WTC11 (cell line): Measurements from ENCODE around the gene PLEKHA3. TPM values are rescaled to one million over a fixed set of nuclear protein-coding genes. Genes with fewer than 3 reads are reported as not detected.

ENCODE experiments used
- ATAC-seq: fragments of 200-7000 bp; cut with Tn5 transposase; 2 replicates; pipeline ENCODE4 v1.10.0; 2021; ENCODE audit warnings: mild to moderate bottlenecking, moderate library complexity
- CTCF ChIA-PET: fragments of 300-600 bp; sonication (Branson Sonifier 250); formaldehyde crosslinking; loops from one replicate; lab custom pipeline; 2021; ENCODE audit warnings: antibody characterized with exemption; lab: Charles Lee
- POLR2A ChIA-PET: fragments of 350-600 bp; sonication (Branson Sonifier 250); formaldehyde crosslinking; loops from one replicate; lab custom pipeline; 2021; ENCODE audit warnings: antibody characterized with exemption; lab: Charles Lee
- DNase-seq: peaks from one replicate; pipeline ENCODE4 v3.0.0; 2021; ENCODE audit warnings: low spot score
- H3K27ac Mint-ChIP-seq: 2 replicates; pipeline ENCODE4 v1.8.0; 2021; ENCODE audit warnings: mixed read lengths
- H3K27me3 Mint-ChIP-seq: 2 replicates; pipeline ENCODE4 v1.8.0; 2021; ENCODE audit warnings: low read depth, mild to moderate bottlenecking, moderate library complexity, mixed read lengths
- H3K36me3 Mint-ChIP-seq: 2 replicates; pipeline ENCODE4 v1.8.0; 2021; ENCODE audit warnings: mixed read lengths
- H3K4me1 Mint-ChIP-seq: 2 replicates; pipeline ENCODE4 v1.8.0; 2022; ENCODE audit warnings: mixed read lengths
- H3K4me3 Mint-ChIP-seq: 2 replicates; pipeline ENCODE4 v1.8.0; 2021; ENCODE audit warnings: mild to moderate bottlenecking, moderate library complexity, mixed read lengths
- H3K9me3 Mint-ChIP-seq: 2 replicates; pipeline ENCODE4 v1.8.0; 2021; ENCODE audit warnings: mixed read lengths
- AFF4 ChIP-seq: sonication (generic); formaldehyde crosslinking; IDR thresholded peaks from 2 replicates; pipeline ENCODE4 v1.8.1; 2023; ENCODE audit warnings: mild to moderate bottlenecking, missing genetic modification reagents, borderline replicate concordance
- CREM ChIP-seq: sonication (generic); formaldehyde crosslinking; IDR thresholded peaks from 2 replicates; pipeline ENCODE4 v1.8.1; 2022; ENCODE audit warnings: mild to moderate bottlenecking, missing genetic modification reagents, moderate library complexity
- E2F5 ChIP-seq: sonication (generic); formaldehyde crosslinking; IDR thresholded peaks from 2 replicates; pipeline ENCODE4 v1.8.1; 2022; ENCODE audit warnings: mild to moderate bottlenecking, moderate library complexity, missing genetic modification reagents
- HMGA2 ChIP-seq: fragments of 250-450 bp; sonication (Bioruptor Pico); IDR thresholded peaks from 2 replicates; pipeline ENCODE4 v1.4.0; 2021; ENCODE audit warnings: mild to moderate bottlenecking, moderate library complexity
- IRF2 ChIP-seq: sonication (generic); formaldehyde crosslinking; IDR thresholded peaks from 2 replicates; pipeline ENCODE4 v1.8.0; 2022; ENCODE audit warnings: low read depth, missing genetic modification reagents, borderline replicate concordance
- NFATC4 ChIP-seq: fragments of 250-450 bp; sonication (Bioruptor Pico); IDR thresholded peaks from 2 replicates; pipeline ENCODE4 v1.9.0; 2021; ENCODE audit warnings: mild to moderate bottlenecking
- NR1H2 ChIP-seq: sonication (generic); formaldehyde crosslinking; IDR thresholded peaks from 2 replicates; pipeline ENCODE4 v1.9.0; 2021; ENCODE audit warnings: mild to moderate bottlenecking, moderate library complexity, missing genetic modification reagents
- TEAD4 ChIP-seq: sonication (generic); formaldehyde crosslinking; IDR thresholded peaks from 2 replicates; pipeline ENCODE4 v1.8.0; 2022; ENCODE audit warnings: mild to moderate bottlenecking, missing genetic modification reagents
- USF2 ChIP-seq: sonication (generic); formaldehyde crosslinking; IDR thresholded peaks from 2 replicates; pipeline ENCODE4 v1.8.1; 2023; ENCODE audit warnings: mild to moderate bottlenecking, missing genetic modification reagents, moderate library complexity
- ZNF317 ChIP-seq: sonication (generic); formaldehyde crosslinking; IDR thresholded peaks from 2 replicates; pipeline ENCODE4 v1.8.1; 2023; ENCODE audit warnings: low read depth, mild to moderate bottlenecking, moderate library complexity, missing genetic modification reagents, borderline replicate concordance
- total RNA-seq: library from RNA; stranded (reverse); gene quantifications from 3 replicates; pipeline ENCODE4 v1.2.3, GENCODE V29; 2021
- TF ChIP-seq, protein P1 (sequence below): sonication (generic); formaldehyde crosslinking; IDR thresholded peaks from 2 replicates; pipeline ENCODE4 v1.8.0; 2023; ENCODE audit warnings: missing genetic modification reagents, mild to moderate bottlenecking, borderline replicate concordance
- TF ChIP-seq, protein P2 (sequence below): sonication (generic); formaldehyde crosslinking; IDR thresholded peaks from 2 replicates; pipeline ENCODE4 v1.8.0; 2022; ENCODE audit warnings: mild to moderate bottlenecking, missing genetic modification reagents
- TF ChIP-seq, protein P3 (sequence below): sonication (generic); formaldehyde crosslinking; IDR thresholded peaks from 2 replicates; pipeline ENCODE4 v1.8.1; 2022; ENCODE audit warnings: mild to moderate bottlenecking, missing genetic modification reagents, moderate library complexity, borderline replicate concordance
- TF ChIP-seq, protein P4 (sequence below): sonication (generic); formaldehyde crosslinking; IDR thresholded peaks from 2 replicates; pipeline ENCODE4 v1.8.1; 2023; ENCODE audit warnings: mild to moderate bottlenecking, missing genetic modification reagents

PLEKHA3 gene
- total RNA-seq, 1 experiment from 2014 or later, result 18.7 TPM

DNA sequence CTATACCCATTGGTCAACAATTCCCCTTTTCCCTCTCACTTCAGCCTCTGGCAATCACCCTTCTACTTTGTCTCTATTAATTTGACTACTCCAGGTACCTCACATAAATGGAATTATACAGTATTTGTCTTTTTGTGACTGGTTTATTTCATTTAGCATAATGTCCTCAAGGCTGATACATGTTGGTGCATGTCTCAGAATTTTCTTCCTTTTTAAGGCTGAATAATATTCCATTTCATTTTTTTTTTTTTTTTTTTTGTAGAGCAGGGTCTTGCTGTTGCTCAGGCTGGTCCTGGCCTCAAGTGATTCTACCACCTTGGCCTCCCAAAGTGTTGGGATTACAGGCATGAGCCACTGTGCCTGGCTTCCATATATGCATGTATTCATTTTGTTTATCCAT is 3.8 kb upstream of the PLEKHA3 start (continued):
- TF ChIP-seq, protein P1, sequence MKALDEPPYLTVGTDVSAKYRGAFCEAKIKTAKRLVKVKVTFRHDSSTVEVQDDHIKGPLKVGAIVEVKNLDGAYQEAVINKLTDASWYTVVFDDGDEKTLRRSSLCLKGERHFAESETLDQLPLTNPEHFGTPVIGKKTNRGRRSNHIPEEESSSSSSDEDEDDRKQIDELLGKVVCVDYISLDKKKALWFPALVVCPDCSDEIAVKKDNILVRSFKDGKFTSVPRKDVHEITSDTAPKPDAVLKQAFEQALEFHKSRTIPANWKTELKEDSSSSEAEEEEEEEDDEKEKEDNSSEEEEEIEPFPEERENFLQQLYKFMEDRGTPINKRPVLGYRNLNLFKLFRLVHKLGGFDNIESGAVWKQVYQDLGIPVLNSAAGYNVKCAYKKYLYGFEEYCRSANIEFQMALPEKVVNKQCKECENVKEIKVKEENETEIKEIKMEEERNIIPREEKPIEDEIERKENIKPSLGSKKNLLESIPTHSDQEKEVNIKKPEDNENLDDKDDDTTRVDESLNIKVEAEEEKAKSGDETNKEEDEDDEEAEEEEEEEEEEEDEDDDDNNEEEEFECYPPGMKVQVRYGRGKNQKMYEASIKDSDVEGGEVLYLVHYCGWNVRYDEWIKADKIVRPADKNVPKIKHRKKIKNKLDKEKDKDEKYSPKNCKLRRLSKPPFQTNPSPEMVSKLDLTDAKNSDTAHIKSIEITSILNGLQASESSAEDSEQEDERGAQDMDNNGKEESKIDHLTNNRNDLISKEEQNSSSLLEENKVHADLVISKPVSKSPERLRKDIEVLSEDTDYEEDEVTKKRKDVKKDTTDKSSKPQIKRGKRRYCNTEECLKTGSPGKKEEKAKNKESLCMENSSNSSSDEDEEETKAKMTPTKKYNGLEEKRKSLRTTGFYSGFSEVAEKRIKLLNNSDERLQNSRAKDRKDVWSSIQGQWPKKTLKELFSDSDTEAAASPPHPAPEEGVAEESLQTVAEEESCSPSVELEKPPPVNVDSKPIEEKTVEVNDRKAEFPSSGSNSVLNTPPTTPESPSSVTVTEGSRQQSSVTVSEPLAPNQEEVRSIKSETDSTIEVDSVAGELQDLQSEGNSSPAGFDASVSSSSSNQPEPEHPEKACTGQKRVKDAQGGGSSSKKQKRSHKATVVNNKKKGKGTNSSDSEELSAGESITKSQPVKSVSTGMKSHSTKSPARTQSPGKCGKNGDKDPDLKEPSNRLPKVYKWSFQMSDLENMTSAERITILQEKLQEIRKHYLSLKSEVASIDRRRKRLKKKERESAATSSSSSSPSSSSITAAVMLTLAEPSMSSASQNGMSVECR (CRISPR knock-in tag), result no peak
- TF ChIP-seq USF2 (no peak), TEAD4 (CRISPR knock-in tag) (no peak), ZNF317 (CRISPR knock-in tag) (no peak), AFF4 (CRISPR knock-in tag) (no peak), NR1H2 (no peak), NFATC4 (CRISPR knock-in tag) (no peak), E2F5 (no peak), IRF2 (CRISPR knock-in tag) (no peak), CREM (CRISPR knock-in tag) (no peak)
- TF ChIP-seq, protein P2, sequence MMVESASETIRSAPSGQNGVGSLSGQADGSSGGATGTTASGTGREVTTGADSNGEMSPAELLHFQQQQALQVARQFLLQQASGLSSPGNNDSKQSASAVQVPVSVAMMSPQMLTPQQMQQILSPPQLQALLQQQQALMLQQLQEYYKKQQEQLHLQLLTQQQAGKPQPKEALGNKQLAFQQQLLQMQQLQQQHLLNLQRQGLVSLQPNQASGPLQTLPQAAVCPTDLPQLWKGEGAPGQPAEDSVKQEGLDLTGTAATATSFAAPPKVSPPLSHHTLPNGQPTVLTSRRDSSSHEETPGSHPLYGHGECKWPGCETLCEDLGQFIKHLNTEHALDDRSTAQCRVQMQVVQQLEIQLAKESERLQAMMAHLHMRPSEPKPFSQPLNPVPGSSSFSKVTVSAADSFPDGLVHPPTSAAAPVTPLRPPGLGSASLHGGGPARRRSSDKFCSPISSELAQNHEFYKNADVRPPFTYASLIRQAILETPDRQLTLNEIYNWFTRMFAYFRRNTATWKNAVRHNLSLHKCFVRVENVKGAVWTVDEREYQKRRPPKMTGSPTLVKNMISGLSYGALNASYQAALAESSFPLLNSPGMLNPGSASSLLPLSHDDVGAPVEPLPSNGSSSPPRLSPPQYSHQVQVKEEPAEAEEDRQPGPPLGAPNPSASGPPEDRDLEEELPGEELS, result no peak

DNA sequence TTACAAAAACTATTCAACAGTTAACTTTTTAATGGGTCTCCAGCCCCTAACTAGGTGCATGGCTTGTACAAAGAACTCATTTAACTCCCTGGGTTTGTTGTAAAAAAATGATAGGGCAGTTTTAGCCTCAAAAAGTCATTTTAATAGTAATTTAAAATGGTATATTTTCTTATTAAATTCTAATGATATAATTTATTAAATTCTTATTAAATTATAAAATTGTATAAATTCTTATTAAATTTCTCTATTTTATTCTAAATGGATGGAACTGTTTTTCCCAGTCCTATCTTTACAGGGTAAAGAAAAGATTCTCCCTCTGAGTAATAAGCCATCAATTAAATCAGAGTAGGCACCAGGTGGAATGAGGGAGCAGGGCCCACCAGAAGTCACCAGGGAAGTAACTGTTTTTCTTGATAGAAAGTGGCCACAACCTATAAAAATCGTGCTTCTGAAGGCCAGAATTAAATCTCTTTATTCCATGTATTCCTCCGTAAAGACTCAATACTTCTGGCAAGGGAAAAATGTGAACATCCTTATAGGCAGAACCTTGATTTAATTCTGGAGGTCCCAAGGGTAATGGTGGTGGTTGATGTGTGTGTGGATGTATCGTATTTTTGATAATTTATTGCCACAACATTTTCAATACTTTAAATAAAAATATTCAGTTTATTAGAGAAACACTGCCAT is 2.7 kb upstream of the PLEKHA3 start:
- no peaks in the 10 kb centered on the region; the same call in 1 of the 2 replicates for H3K27me3 Mint-ChIP-seq
- DNase-seq, result no peak
- H3K27ac Mint-ChIP-seq, result no peak overlapping the region
- no peaks in the 10 kb centered on the region for H3K9me3 Mint-ChIP-seq
- TF ChIP-seq HMGA2, result peak; percentile 96
- TF ChIP-seq, protein P3, sequence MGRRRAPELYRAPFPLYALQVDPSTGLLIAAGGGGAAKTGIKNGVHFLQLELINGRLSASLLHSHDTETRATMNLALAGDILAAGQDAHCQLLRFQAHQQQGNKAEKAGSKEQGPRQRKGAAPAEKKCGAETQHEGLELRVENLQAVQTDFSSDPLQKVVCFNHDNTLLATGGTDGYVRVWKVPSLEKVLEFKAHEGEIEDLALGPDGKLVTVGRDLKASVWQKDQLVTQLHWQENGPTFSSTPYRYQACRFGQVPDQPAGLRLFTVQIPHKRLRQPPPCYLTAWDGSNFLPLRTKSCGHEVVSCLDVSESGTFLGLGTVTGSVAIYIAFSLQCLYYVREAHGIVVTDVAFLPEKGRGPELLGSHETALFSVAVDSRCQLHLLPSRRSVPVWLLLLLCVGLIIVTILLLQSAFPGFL (CRISPR knock-in tag), result no peak
- TF ChIP-seq, protein P4, sequence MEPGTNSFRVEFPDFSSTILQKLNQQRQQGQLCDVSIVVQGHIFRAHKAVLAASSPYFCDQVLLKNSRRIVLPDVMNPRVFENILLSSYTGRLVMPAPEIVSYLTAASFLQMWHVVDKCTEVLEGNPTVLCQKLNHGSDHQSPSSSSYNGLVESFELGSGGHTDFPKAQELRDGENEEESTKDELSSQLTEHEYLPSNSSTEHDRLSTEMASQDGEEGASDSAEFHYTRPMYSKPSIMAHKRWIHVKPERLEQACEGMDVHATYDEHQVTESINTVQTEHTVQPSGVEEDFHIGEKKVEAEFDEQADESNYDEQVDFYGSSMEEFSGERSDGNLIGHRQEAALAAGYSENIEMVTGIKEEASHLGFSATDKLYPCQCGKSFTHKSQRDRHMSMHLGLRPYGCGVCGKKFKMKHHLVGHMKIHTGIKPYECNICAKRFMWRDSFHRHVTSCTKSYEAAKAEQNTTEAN (CRISPR knock-in tag), result no peak
- TF ChIP-seq, all 79 proteins: peak for 1
- CTCF ChIA-PET, result no interaction called here
- Mint-ChIP-seq H3K4me3 (peak overlapping the region; percentile 94), H3K4me1 (peaks cover 25% of the 10 kb centered on the region), H3K36me3 (no peaks in the 10 kb centered on the region)
- no peak for ATAC-seq
- POLR2A ChIA-PET, result no interaction called here
